ENCODE data around the gene FUT9. TPM values are rescaled to one million over a fixed set of nuclear protein-coding genes. Genes with fewer than 3 reads are reported as not detected.

The FUT9 gene
- total RNA-seq, 1 experiment from 2014 or later, result not detected

GRCh38 chr6:96235927-96236326, 220.2 kb downstream of the FUT9 start:
- DNase-seq (ENCODE audit: low read depth, low spot score), result no peak
- Histone ChIP-seq H3K27ac (ENCODE audit: low read length) (no peak overlapping the region), H3K27me3 (ENCODE audit: control insufficient read depth, insufficient read depth, low read length) (no peaks in the 10 kb centered on the region), H3K36me3 (ENCODE audit: control insufficient read depth, insufficient read depth, low read length) (no peaks in the 10 kb centered on the region), H3K4me1 (ENCODE audit: control insufficient read depth, insufficient read depth, low read length) (no peaks in the 10 kb centered on the region), H3K4me3 (ENCODE audit: low read depth in 2 of 2, low read length in 2 of 2) (no peak overlapping the region), H3K9me3 (ENCODE audit: control insufficient read depth, insufficient read depth, low read depth, low read length) (no peaks in the 10 kb centered on the region)
- no peak for ATAC-seq
- no peak for TF ChIP-seq CTCF (IDR thresholded peaks at IDR 0.05)
- no peak for TF ChIP-seq SIN3A (IDR thresholded peaks at IDR 0.05; ENCODE audit: borderline replicate concordance, insufficient read depth, low read depth, low read length)
- in situ Hi-C loops (cut with HindIII; ENCODE audit: low pct_unique_long_range_greater_than_20kb, low sequenced_read_pairs) (no loop called here), intact Hi-C loops (cut with micrococcal nuclease; ENCODE audit: unreplicated experiment) (no loop called here)
- no TSS peak for BruUV-seq (replicated peaks)
- ChIA-PET POLR2A (no interaction called here), CTCF (no interaction called here)

- no peak overlapping the region for H3K27ac ChIP-seq (ENCODE audit: low read length)
- BruUV-seq (replicated peaks), result no TSS peak
- ATAC-seq (no peak), DNase-seq (ENCODE audit: low read depth, low spot score) (no peak)
- CTCF ChIA-PET, result no interaction called here
- H3K4me1 ChIP-seq (ENCODE audit: control insufficient read depth, insufficient read depth, low read length), result no peaks in the 10 kb centered on the region
- H3K36me3 ChIP-seq (ENCODE audit: control insufficient read depth, insufficient read depth, low read length), result no peaks in the 10 kb centered on the region
- no peaks in the 10 kb centered on the region for H3K9me3 ChIP-seq (ENCODE audit: control insufficient read depth, insufficient read depth, low read depth, low read length)
- intact Hi-C loops (cut with micrococcal nuclease; ENCODE audit: unreplicated experiment) (no loop called here), in situ Hi-C loops (cut with HindIII; ENCODE audit: low pct_unique_long_range_greater_than_20kb, low sequenced_read_pairs) (no loop called here)
- POLR2A ChIA-PET, result no interaction called here
- H3K27me3 ChIP-seq (ENCODE audit: control insufficient read depth, insufficient read depth, low read length), result no peaks in the 10 kb centered on the region
- TF ChIP-seq TCF7L2 (IDR thresholded peaks at IDR 0.05; ENCODE audit: low read depth, low read length) (no peak), REST (IDR thresholded peaks at IDR 0.05; ENCODE audit: insufficient read depth in 1 of 2, low read depth in 2 of 2, low read length in 1 of 2) (no peak), POLR2AphosphoS5 (IDR thresholded peaks at IDR 0.05; ENCODE audit: low read depth, low read length) (no peak), SIN3A (IDR thresholded peaks at IDR 0.05; ENCODE audit: borderline replicate concordance, insufficient read depth, low read depth, low read length) (no peak), CTCF (IDR thresholded peaks at IDR 0.05) (no peak)
- H3K4me3 ChIP-seq (ENCODE audit: low read depth in 2 of 2, low read length in 2 of 2), result no peak overlapping the region
Measured at GRCh38 chr6:96236471-96236870, 220.7 kb downstream of the FUT9 start.

All from Panc1 (cell line).